ENCODE data around the gene POLR2F.
"Not testable (repeated sequence)": the region's sequence is repeated elsewhere in the genome, so short reads cannot be mapped to it uniquely, and the experiment has no call there.

DNA sequence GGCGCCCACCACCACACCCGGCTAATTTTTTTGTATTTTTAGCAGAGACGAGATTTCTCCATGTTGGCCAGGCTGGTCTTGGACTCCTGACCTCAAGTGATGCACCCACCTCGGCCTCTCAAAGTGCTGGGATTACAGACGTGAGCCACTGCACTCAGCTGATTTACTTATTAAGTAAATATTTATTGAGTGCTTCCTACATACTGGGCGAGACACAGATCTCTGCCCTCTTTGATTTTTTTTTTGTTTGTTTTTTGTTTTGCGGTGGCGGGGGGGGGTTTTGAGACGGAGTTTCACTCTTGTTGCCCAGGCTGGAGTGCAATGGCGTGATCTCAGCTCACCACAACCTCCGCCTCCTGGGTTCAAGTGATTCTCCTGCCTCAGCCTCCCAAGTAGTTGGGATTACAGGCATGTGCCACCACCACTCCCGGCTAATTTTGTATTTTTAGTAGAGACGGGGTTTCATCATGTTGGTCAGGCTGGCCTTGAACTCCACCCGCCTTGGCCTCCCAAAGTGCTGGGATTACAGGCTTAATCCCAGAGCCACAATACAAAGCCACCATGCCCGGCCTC lies 2.4 kb downstream of the POLR2F start:
- TF ChIP-seq, protein P1, sequence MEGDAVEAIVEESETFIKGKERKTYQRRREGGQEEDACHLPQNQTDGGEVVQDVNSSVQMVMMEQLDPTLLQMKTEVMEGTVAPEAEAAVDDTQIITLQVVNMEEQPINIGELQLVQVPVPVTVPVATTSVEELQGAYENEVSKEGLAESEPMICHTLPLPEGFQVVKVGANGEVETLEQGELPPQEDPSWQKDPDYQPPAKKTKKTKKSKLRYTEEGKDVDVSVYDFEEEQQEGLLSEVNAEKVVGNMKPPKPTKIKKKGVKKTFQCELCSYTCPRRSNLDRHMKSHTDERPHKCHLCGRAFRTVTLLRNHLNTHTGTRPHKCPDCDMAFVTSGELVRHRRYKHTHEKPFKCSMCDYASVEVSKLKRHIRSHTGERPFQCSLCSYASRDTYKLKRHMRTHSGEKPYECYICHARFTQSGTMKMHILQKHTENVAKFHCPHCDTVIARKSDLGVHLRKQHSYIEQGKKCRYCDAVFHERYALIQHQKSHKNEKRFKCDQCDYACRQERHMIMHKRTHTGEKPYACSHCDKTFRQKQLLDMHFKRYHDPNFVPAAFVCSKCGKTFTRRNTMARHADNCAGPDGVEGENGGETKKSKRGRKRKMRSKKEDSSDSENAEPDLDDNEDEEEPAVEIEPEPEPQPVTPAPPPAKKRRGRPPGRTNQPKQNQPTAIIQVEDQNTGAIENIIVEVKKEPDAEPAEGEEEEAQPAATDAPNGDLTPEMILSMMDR (IDR thresholded peaks at IDR 0.05) = not testable (repeated sequence)
- TF ChIP-seq POLR2A (IDR thresholded peaks at IDR 0.05) = not testable (repeated sequence)
